Astrocyte of the cerebellum (primary cell): ENCODE results near the gene IL23R.

Source experiments
- DNase-seq: peaks from one replicate; pipeline ENCODE4 v3.0.0-alpha.2; 2011; ENCODE audit warnings: low read depth
- H3K4me3 ChIP-seq: 2 replicates; pipeline ENCODE4 v1.5.1; 2011; ENCODE audit warnings: mild to moderate bottlenecking, low read depth, low read length, moderate library complexity
- CTCF ChIP-seq: IDR thresholded peaks from 2 replicates; pipeline ENCODE4 v1.5.1; 2012; ENCODE audit warnings: low read length, low read depth, moderate library complexity, mild to moderate bottlenecking; ENCODE audit errors: missing control alignments
- in situ Hi-C: cut with HindIII; loops from 2 replicates; pipeline ENCODE4 v1.10.0; 2017; ENCODE audit warnings: low sequenced_read_pairs

The IL23R gene

DNA sequence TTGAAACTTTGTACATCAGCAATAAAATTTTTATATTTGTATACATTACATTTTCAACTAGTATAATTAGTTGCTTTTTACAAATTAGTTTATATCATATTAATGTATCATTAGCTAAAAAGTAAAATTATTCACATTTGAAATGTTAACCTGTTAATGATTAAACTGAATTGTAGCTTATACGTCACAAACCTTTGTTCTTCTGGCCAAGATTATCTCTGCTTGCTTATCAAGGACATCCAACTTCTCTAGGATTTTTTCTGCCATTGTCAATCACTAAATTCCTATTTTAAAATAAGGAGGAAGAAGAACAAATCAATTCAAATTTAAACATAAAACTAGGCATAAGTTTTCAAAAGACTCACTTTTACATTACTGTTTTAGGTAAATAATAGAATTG is 39.3 kb upstream of the IL23R start:
- no peak for DNase-seq
- no peak for TF ChIP-seq CTCF
- no peak overlapping the region for H3K4me3 ChIP-seq
- in situ Hi-C loops: no loop called here

GRCh38 chr1:67130673-67131072 is 35.6 kb upstream of the IL23R start:
- H3K4me3 ChIP-seq: no peak overlapping the region
- TF ChIP-seq CTCF: no peak
- DNase-seq: no peak
- in situ Hi-C loops: no loop called here

- no peak for TF ChIP-seq CTCF
- no peak for DNase-seq
- no peak overlapping the region for H3K4me3 ChIP-seq
- in situ Hi-C loops: no loop called here
Observed at GRCh38 chr1:67133177-67133576, 33.1 kb upstream of the IL23R start.

- no peak for TF ChIP-seq CTCF
- no peak for DNase-seq
- in situ Hi-C loops: no loop called here
- H3K4me3 ChIP-seq: peak within 1 kb of the TSS; percentile 36
Observed at GRCh38 chr1:67134695-67135094, 31.6 kb upstream of the IL23R start, which contains the start of gene C1orf141. Gene C1orf141, minus strand, starts transcription at chr1:67134970. Its CDS starts 7,730 bp downstream, at chr1:67127240.

DNA sequence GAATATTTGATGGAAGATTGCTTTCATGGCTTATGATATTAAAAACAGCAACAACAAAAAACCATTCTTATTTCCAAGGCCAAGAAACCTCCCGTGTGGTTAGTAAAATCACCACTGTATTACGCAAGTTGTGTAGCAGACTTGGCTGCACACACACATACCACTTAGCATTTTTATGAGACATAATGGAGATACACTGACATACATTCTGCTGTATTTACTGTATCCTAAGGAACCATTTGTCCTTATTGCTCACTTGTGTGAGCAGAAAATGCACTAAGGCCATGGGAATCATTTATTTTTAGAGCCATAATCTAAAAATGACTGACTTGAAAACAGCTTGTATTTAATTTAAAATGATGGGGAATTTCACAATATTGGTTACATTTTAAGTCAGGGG is 30.9 kb upstream of the IL23R start:
- H3K4me3 ChIP-seq: no peak overlapping the region
- TF ChIP-seq CTCF: no peak
- in situ Hi-C loops: no loop called here
- DNase-seq: peak; percentile 75

DNA sequence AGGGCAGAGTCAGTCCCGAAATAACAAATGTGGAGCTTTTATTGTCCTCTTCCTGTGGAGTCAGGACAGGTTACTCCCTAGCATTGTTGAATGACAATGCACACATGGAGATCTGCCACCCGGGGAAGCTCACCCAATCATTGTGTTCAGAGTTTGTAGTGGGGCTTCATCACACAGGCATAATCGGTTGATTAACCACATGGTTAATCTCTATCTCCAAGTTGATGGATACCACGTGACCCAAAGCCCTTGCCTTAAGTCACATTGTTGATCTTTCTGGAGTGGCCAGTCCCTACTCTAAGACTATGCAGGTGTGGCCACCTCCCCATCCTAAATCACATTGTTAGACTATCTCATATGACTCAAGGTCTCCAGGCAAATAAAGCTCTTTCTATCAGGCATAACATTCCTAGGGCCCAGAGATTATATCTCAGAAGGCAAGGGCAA is 28.9 kb upstream of the IL23R start:
- no peak for TF ChIP-seq CTCF
- in situ Hi-C loops: no loop called here
- no peak for DNase-seq
- H3K4me3 ChIP-seq: no peak overlapping the region

DNA sequence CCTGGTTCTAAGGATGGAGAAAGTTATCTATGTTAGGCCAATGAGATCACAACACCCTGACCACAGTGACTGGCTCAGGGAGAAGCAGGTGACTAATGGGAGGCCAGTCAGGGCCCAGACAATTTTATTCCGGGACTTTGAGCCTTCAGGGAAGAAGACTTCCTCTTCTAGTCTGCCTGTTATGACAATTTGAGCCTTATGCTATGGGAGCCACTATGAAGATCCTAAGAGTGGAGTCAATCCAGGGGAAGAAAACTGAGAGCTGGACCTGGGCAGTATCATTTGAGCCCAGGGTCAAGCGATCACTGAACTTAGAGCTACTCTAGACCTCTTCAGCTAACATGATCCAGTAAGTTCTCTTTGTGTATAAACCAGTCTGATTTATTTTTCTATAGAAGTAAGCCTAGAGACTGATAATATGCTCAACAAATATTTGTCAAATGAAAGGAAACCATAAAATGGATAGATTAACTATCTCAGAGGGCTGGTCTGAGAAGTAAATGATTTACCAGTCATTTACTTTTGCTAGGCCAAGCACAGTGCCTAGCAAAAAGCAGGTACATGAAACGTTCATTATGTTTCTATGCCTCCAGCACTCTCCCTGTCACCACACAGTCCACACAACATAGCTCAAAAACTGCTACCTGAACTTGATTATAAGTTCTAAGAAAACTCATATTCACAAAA is 27.3 kb upstream of the IL23R start:
- H3K4me3 ChIP-seq: no peak overlapping the region
- no peak for TF ChIP-seq CTCF
- no peak for DNase-seq
- in situ Hi-C loops: no loop called here
